Smooth muscle cell (in vitro differentiated cells): ENCODE measurements around the gene GNA12. TPM values are rescaled to one million over a fixed set of nuclear protein-coding genes. Genes with fewer than 3 reads are reported as not detected.

Experiments used
- DNase-seq: peaks from one replicate; lab custom pipeline; 2025; ENCODE audit not compliant: unreplicated experiment; lab: John Stamatoyannopoulos, UW
- H2AFZ ChIP-seq: fragments of 200-600 bp; sonication (generic); 2 replicates; pipeline ENCODE4 v1.6.0; 2016; ENCODE audit warnings: antibody characterized with exemption, low read depth, mild to moderate bottlenecking
- H3F3A ChIP-seq: fragments of 200-600 bp; sonication (generic); 2 replicates; pipeline ENCODE4 v1.6.0; 2017; ENCODE audit warnings: antibody characterized with exemption, low read depth
- H3K27ac ChIP-seq: fragments of 200-600 bp; sonication (generic); 2 replicates; pipeline ENCODE4 v1.5.1; 2016; ENCODE audit warnings: low read depth, mild to moderate bottlenecking
- H3K27me3 ChIP-seq: fragments of 200-600 bp; sonication (generic); 2 replicates; pipeline ENCODE4 v1.6.1; 2016; ENCODE audit warnings: low read depth, mild to moderate bottlenecking
- H3K36me3 ChIP-seq: fragments of 200-600 bp; sonication (generic); 2 replicates; pipeline ENCODE4 v1.5.1; 2016; ENCODE audit warnings: low read depth
- H3K4me1 ChIP-seq: fragments of 200-600 bp; sonication (generic); 2 replicates; pipeline ENCODE4 v1.5.1; 2016; ENCODE audit warnings: low read depth
- H3K4me2 ChIP-seq: fragments of 200-600 bp; sonication (generic); 2 replicates; pipeline ENCODE4 v1.6.0; 2016; ENCODE audit warnings: mild to moderate bottlenecking
- H3K4me3 ChIP-seq: fragments of 200-600 bp; sonication (generic); 2 replicates; pipeline ENCODE4 v1.5.1; 2016; ENCODE audit warnings: mild to moderate bottlenecking
- H3K79me2 ChIP-seq: fragments of 200-600 bp; sonication (generic); 2 replicates; pipeline ENCODE4 v1.6.0; 2016; ENCODE audit warnings: low read depth, mild to moderate bottlenecking
- H3K9ac ChIP-seq: fragments of 200-600 bp; sonication (generic); 2 replicates; pipeline ENCODE4 v1.6.0; 2016; ENCODE audit warnings: low read depth
- H3K9me3 ChIP-seq: fragments of 200-600 bp; sonication (generic); replicated peaks from 2 replicates; pipeline ENCODE4 v1.5.1; 2016; ENCODE audit warnings: low read depth
- H4K20me1 ChIP-seq: fragments of 200-600 bp; sonication (generic); 2 replicates; pipeline ENCODE4 v1.6.0; 2016; ENCODE audit warnings: low read depth
- WGBS: methylation state at CpG from one replicate; pipeline ENCODE4 v1.1.7; 2016; ENCODE audit warnings: low lambda C conversion rate; 5-methylcytosine and 5-hydroxymethylcytosine counted together
- polyA plus RNA-seq: library from polyadenylated mRNA; unstranded; fragments of >200 nt; fragmentation: Nextera tagmentation; extraction: Ambion mirVana; gene quantifications from 2 replicates; pipeline ENCODE4 v1.2.1, GENCODE V29; 2016
- total RNA-seq: library from RNA; depleted of rRNA; stranded (reverse); fragments of >200 nt; gene quantifications from 2 replicates; pipeline ENCODE4 v1.2.3, GENCODE V29; 2014
- TF ChIP-seq, protein P1 (sequence below): fragments of 200-600 bp; sonication (generic); IDR thresholded peaks from 2 replicates; pipeline ENCODE4 v1.5.1; 2017; ENCODE audit warnings: borderline replicate concordance, mild to moderate bottlenecking, antibody characterized with exemption; ENCODE audit not compliant: insufficient read depth, poor library complexity, severe bottlenecking

The GNA12 gene
- total and polyA plus RNA-seq, 2 experiments from 2014 or later, result 20.3 to 34.7 TPM

DNA sequence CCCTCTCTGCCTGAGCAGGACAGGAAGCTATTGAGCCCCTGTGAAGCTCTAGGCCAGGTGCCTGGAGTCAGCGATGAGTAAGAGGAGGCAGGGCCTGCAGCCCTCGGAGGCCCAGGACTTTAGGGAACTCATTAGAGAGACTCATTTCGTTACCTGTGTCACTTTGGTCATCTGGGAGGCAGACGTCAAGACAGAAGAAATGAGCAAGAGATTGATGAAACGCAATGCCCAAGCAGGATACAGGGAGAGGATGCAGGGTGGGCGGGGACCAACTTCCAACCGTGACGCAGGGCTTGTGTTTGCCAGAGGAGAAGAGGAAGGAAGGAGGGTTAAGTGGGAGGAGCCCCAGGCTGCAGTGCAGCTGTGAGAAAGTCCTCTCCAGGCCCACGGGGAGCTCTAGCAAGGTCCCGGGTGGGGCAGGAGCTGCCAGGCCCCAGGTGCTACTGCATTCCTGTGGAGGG, 26.4 kb upstream of the GNA12 start:
- no peak overlapping the region for H3K4me2 ChIP-seq
- H3K27ac ChIP-seq, result no peak overlapping the region
- no peaks in the 10 kb centered on the region for H3K9me3 ChIP-seq
- H3K36me3 ChIP-seq, result no peaks in the 10 kb centered on the region
- no peaks in the 10 kb centered on the region for H3K4me1 ChIP-seq
- H4K20me1 ChIP-seq, result no peaks in the 10 kb centered on the region
- no peaks in the 10 kb centered on the region for H3K27me3 ChIP-seq
- H2AFZ ChIP-seq, result no peak overlapping the region
- no peak overlapping the region for H3K9ac ChIP-seq
- DNase-seq, result no peak
- peaks cover 17% of the 10 kb centered on the region for H3F3A ChIP-seq
- WGBS, result 34% methylated on average over 10 of the region's 10 CpGs
- no peaks in the 10 kb centered on the region for H3K79me2 ChIP-seq
- TF ChIP-seq, protein P1, sequence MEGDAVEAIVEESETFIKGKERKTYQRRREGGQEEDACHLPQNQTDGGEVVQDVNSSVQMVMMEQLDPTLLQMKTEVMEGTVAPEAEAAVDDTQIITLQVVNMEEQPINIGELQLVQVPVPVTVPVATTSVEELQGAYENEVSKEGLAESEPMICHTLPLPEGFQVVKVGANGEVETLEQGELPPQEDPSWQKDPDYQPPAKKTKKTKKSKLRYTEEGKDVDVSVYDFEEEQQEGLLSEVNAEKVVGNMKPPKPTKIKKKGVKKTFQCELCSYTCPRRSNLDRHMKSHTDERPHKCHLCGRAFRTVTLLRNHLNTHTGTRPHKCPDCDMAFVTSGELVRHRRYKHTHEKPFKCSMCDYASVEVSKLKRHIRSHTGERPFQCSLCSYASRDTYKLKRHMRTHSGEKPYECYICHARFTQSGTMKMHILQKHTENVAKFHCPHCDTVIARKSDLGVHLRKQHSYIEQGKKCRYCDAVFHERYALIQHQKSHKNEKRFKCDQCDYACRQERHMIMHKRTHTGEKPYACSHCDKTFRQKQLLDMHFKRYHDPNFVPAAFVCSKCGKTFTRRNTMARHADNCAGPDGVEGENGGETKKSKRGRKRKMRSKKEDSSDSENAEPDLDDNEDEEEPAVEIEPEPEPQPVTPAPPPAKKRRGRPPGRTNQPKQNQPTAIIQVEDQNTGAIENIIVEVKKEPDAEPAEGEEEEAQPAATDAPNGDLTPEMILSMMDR, result no peak
- no peak overlapping the region for H3K4me3 ChIP-seq

DNA sequence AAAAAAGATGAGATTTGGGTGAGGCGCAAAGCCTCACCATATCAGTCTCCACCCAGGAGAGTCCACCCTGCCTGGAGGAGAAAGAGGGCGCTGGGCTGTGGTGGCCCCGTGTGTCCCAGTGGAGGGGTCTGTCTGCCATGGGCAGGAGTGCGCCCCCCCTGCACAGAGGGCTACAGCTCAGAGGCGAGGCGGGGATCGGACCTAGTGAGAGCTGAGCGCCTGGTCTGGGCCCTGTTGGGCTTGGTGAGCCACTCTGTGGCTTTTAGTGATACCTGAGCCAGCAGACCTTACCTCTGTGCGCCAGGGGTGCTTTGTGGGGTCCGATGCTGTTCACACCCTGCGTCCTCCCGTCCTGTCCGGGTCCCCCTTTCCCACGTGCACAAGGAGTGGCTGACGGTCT, 25.9 kb upstream of the GNA12 start:
- Histone ChIP-seq H3K27me3 (no peaks in the 10 kb centered on the region), H4K20me1 (no peaks in the 10 kb centered on the region), H3K36me3 (no peaks in the 10 kb centered on the region), H3K4me3 (no peak overlapping the region), H3K27ac (no peak overlapping the region), H3K9ac (no peak overlapping the region), H3K4me2 (no peak overlapping the region), H3K4me1 (no peaks in the 10 kb centered on the region), H3K79me2 (no peaks in the 10 kb centered on the region), H3K9me3 (no peaks in the 10 kb centered on the region), H2AFZ (no peak overlapping the region), H3F3A (peaks cover 15% of the 10 kb centered on the region)
- no peak for DNase-seq
- TF ChIP-seq, protein P1, result no peak
- WGBS, result 94% methylated on average over 15 of the region's 15 CpGs

GRCh38 chr7:2866601-2867000, 22.5 kb upstream of the GNA12 start:
- no peak overlapping the region for H3K9ac ChIP-seq
- no peaks in the 10 kb centered on the region for H3K79me2 ChIP-seq
- no peak overlapping the region for H3K4me2 ChIP-seq
- H3K27me3 ChIP-seq, result no peaks in the 10 kb centered on the region
- H4K20me1 ChIP-seq, result no peaks in the 10 kb centered on the region
- no peaks in the 10 kb centered on the region for H3K9me3 ChIP-seq
- H3K4me3 ChIP-seq, result no peak overlapping the region
- TF ChIP-seq, protein P1, result no peak
- H2AFZ ChIP-seq, result no peak overlapping the region
- 84% methylated on average over 3 of the region's 3 CpGs for WGBS
- H3K27ac ChIP-seq, result no peak overlapping the region
- no peaks in the 10 kb centered on the region for H3K36me3 ChIP-seq
- H3F3A ChIP-seq, result peaks cover 12% of the 10 kb centered on the region
- no peak for DNase-seq
- no peaks in the 10 kb centered on the region for H3K4me1 ChIP-seq

DNA sequence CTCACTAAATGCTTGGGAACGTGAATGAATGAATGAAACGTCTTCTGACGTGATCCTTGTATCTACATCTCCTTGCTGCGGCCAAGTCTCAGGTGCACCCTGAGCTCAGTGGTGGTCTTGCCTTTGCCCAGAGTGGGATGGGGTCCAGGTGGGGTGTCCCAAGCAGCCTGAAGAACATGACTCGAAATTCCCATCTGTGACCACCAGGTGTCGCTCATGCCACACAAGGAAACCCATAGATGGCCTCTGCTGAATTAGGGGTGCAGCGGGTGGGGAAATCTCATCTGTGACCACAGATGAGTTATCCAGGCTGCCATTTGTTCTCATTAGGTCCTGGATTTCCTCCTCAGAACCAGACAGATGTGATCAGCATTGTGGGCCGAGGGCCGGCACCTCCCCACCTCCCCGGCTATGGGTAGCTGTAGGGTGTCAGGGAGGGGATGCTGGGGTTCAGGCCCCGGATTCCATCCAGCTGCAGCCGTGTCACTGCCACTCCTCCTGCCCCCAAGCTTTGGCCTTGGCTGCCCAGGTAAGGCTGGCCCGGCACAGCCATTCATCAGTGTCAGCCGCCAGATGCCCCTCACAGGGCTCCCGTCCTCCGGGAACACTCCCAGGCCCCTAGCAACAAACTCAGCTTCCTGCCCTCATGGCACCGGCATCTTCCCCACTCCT, 21.0 kb upstream of the GNA12 start:
- Histone ChIP-seq H3K27me3 (no peaks in the 10 kb centered on the region), H3K4me1 (no peaks in the 10 kb centered on the region), H3K36me3 (no peaks in the 10 kb centered on the region), H3K79me2 (no peaks in the 10 kb centered on the region), H3K27ac (peak overlapping the region; percentile 99), H3K4me3 (no peak overlapping the region), H4K20me1 (no peaks in the 10 kb centered on the region), H3K4me2 (no peak overlapping the region), H2AFZ (no peak overlapping the region), H3F3A (peaks cover 12% of the 10 kb centered on the region), H3K9ac (no peak overlapping the region), H3K9me3 (no peaks in the 10 kb centered on the region)
- DNase-seq, result peak; percentile 24
- TF ChIP-seq, protein P1, result peak; percentile 94
- 64% methylated on average over 17 of the region's 17 CpGs for WGBS
